ENCODE results near the gene S100A16.
"Not testable (repeated sequence)": the region's sequence is repeated elsewhere in the genome, so short reads cannot be mapped to it uniquely, and the experiment has no call there.

S100A16 gene

GRCh38 chr1:153612755-153613331, at the start of gene S100A16:
S100A16 (minus strand) TSS chr1:153613137; CDS start chr1:153608151, 4,986 bp downstream.
- peak; percentile 57 for DNase-seq

DNA sequence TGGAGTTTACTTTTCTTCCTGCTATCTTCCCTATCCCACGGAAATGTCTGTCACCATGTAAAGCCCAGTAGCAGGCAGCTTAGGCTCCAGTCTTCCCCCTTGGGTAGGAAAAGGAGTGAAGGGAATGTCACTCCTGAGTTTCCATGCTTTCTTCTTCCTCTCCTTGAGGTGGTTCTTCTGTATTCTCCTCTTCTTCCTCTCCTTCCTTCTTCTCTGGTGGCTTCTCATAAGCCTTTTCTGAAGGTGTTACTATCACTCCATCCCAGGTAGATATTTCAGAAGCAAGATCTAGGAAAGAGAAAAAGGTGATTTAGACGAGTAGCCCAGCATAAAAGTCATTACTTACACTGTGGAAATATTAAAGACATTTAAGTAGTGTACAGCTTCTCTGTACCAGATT, 49.3 kb upstream of the S100A16 start:
- DNase-seq = no peak

DNA sequence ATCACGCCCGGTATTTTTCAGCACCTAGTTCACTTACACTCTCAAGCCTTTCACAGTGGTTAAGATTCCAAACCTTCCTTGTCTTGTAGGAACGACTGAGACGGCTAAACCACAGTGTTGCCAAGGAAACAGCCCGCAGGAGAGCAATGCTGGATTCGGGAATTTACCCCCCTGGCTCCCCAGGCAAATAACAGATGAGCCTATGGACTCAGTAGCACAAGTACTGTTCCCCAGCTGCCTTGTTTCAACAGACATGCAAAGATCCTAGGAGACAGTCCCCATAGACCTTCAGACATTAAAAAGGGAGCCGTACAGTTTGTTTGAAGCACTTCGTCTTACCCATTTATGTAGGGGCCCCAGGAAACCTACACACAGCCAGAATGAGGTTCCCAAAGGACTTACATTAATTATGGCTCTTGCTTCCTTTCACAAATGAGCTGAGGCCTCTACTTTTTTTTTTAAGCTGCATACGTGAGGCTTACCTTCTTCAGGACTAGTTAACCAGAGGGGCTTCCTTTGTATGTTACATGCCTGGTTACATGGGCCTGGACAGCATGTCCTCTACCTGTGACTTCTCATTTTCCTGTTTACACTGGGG, 48.3 kb upstream of the S100A16 start:
- DNase-seq = no peak

- DNase-seq = no peak
Measured at GRCh38 chr1:153659656-153660055, 46.7 kb upstream of the S100A16 start.

DNA sequence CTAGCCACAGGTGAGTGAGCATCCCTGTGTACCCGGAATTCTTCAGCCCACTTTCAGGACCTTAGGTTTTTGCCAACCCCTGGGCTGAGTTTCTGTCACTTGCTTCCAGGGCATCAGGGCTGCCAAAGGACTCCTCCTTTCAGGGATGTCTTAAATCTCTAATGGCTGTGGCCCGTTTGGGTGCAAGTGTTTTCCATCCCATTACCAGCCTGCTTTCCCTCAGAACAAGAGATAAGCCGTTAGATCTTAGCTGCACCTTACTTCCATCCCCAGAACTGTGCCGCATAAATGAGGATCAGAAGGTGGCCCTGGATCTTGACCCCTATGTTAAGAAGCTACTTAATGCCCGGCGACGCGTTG, 46.2 kb upstream of the S100A16 start:
- no peak for DNase-seq

- DNase-seq = peak; percentile 84
Measured at GRCh38 chr1:153658400-153659174, 45.6 kb upstream of the S100A16 start, which contains the start of gene SNAPIN. SNAPIN (plus strand) TSS chr1:153658703; CDS start chr1:153658744, 41 bp downstream.

DNA sequence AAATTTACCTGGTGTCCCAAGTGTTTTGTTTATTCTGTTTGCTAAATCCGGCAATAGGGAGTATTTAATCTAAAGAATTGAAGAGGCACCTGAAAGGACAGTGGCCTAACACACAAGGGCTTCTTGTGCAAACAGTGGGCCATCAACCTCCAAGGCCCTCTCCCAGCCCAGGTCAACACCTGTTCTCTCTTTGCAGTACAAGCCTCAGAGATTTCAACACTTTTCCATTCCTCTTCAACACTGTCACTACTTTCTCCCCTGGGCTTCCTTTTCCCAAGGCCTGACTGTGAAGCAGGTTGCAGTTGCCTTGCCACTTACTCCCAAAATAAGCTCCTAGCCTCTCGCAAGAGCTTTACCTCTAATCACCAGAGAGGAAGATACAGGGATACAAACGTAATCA, 42.4 kb upstream of the S100A16 start:
- DNase-seq = no peak

- DNase-seq = peak; percentile 53
Measured at GRCh38 chr1:153652805-153653500, 40.0 kb upstream of the S100A16 start.

DNA sequence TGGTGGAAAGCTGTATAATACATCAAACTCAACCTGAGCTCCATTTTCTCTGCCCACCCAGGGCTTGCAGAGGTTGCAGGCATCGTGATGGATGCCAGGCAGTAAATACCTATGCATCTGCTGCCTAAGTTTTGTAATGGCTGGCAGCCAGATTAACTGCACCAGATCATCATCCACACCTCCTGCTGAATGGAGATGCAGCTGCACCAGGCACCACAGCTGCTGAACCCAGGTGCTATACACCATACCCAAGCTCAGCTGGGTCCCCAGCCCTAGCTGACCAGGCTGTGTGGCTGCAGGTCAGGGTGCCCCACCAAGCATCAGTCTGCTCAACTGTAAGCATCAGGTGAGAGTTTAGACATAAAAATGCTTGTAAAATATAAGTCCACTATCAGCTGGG, 38.8 kb upstream of the S100A16 start:
- no peak for DNase-seq

DNA sequence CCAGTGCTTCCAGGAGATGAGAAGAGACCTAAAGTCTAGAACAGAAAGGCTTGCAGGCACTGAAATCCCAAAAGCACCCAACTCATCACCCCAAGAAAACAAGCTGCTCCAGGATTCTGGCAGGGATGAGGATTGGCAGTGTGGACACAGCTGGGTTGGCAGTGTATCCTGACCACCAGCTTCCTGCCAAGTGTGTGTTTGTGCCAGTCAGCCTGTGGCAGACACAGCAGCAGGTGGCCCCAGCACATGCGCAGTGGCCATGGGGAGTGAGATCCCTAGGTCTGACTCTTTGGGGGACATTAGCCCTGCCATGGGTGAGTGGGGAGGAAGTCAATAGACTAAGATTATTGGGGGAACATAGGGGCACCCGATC, 36.9 kb upstream of the S100A16 start:
- DNase-seq = no peak

- no peak for DNase-seq
Measured at GRCh38 chr1:153649137-153649862, 36.4 kb upstream of the S100A16 start.

DNA sequence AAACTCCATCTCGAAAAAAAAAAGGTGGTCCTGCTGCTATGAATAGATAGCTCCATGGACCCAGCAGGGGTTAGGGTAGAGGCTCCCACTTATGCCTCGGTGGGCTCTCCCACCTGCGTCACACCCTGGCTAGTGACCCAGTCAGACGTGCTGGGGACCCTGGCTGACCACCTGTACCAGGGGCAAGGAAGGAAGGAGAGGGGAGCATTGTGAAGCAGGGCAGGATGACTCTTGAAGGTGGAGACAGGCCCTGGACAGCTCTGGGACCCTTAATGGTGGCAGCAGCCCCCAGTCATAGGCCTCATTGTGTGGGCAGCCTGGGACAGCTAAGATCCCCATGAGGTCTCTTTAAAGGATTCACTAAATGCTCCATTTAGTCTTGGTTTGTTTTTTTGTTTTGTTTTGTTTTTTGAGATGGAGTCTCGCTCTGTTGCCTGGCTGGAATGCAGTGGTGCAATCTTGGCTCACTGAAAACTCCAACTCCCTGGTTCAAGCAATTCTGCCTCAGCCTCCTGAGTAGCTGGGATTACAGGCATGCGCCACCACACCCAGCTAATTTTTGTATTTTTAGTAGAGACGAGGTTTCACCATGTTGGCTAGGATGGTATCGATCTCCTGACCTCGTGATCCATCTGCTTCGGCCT, 35.2 kb upstream of the S100A16 start:
- DNase-seq = peak; percentile 58

GRCh38 chr1:153647346-153647714, 34.4 kb upstream of the S100A16 start:
- DNase-seq = no peak

DNA sequence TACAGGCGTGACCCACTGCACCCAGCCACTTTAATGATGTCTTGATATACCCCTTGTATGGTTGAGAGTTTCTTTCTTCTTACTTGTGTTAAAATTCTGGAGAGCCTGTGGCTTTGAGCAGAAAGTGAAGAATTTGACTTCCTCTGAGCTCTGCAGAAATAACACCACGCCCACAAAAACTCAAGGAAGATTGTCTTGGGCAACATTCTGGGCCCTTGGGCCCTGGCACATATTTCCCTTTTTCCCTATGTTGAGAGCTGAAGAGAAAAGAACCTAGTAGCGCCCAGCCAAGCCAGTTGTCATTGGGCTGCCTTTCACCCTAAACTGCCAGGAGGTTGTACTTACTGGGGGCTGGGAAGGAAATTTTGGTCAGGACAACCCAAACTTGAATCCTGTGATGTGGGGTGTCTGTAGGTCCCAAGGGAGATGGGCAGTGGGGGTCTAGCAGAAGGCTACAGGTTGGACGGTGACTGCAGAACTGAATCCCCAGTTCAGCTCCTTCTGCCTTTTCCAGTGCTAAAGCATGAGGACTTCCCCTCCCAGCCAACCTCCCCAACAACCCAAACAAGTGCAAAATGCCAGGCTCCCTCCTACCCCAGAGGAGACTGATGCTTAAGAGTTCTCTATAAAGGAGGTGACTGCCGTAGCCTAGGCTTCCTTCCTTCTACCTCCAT, 33.9 kb upstream of the S100A16 start:
- DNase-seq = no peak

GRCh38 chr1:153643816-153644215, 30.9 kb upstream of the S100A16 start:
- DNase-seq = no peak

DNA sequence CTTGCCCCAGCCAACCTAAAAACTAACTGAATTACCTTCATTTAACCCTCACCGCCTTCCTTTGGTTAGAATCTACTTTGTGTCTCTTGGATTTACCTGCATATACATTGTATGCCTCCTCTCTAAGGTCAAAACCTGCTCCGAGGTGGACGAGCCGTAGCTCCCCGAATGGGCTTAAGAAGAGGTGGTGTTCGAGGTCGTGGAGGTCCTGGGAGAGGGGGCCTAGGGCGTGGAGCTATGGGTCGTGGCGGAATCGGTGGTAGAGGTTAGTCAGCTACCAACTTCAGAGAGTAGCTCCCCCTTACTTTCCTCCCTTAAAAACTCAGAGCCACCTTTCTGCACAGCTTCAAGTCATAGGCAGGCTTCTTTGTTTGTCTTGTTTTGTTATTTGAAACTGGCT, 30.2 kb upstream of the S100A16 start:
- DNase-seq = no peak

DNA sequence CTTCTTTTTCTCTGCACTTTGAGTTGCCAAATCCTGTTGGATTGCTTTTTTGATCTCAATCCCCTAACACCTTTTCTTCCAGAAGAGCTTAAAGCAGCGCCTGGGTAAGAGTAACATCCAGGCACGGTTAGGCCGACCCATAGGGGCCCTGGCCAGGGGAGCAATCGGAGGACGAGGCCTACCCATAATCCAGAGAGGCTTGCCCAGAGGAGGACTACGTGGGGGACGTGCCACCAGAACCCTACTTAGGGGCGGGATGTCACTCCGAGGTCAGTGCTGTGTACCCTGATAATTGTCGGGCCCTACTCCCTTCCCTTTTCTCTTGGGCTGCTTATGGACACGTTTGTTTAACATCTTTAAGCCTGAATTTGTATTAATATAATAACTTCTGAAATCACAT, 29.2 kb upstream of the S100A16 start:
- DNase-seq = no peak

DNA sequence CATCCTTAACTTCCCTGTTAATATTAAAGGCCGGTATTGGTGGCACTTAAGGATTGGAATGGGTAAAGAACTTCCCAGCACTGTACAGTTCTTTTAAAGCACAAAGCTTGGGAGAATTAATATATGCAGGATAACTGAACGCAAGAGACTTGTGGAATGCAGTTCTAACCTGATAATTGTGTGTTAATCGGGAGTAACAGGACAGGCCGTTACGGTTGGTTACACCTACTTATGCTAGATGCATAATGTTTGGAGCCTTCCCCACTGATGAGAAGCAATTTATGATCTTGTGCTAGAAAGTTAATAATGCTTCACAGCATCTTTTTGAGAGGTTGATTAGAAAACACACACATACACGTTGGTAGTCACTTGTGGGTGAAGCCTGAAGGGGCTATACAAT, 27.9 kb upstream of the S100A16 start:
- no peak for DNase-seq

DNA sequence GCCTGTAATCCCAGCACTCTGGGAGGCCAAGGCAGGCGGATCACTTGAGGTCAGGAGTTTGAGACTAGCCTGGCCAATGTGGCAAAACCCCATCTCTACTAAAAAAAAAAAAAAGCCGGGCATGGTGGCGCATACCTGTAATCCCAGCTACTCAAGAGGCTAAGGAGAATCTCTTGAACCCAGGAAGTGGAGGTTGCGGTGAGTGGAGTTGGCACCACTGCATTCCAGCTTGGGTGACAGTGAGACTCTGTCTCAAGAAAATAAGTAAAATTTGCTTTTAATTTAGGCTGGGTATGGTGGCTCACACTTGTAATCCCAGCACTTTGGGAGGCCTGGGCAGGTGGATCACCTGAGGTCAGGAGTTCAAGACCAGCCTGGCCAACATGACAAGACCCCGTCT, 27.3 kb upstream of the S100A16 start:
- not testable (repeated sequence) for DNase-seq

DNA sequence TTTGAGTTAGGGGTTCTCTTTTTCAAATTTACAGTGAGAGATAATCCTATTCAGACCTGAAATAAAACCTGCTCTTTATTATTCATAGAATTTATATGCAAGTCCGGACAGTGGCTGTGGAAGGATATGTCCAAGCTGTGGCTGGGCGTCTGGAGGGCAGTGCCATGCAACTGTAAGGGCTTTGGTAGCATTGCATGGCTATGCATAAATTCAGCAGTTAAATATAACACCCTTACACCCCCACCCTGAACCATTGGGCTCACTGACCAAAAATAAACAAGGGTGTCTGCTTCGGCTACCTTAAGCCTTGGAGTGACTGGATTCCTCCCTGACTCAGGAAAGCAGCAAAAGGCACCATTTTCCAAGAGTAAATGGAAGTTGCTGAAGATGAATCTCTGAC, 26.3 kb upstream of the S100A16 start:
- no peak for DNase-seq

GRCh38 chr1:153638261-153638660, 25.3 kb upstream of the S100A16 start:
- DNase-seq = no peak

DNA sequence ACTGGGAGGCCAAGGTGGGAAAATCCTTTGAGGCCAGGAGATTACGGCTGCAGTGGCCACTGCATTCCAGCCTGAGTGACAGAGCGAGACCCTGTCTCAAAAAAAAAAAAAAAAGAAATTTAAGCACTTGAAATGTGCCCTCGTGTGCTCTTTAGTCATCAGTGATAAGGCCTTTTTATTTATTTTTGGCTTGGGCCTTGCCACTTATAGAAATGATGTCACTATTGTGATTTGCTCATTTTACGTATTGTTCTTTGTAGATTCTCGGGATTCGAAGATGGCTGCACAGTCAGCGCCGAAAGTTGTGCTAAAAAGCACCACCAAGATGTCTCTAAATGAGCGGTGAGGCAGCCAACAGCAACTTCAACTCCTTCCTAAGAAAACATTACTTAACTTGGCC, 23.4 kb upstream of the S100A16 start:
- DNase-seq = no peak
